ENCODE measurements around the gene TMEM45B.

- TF ChIP-seq POLR2A (IDR thresholded peaks at IDR 0.05) (no peak), POLR2AphosphoS5 (IDR thresholded peaks at IDR 0.05) (no peak), CTCF (IDR thresholded peaks at IDR 0.05) (no peak), EP300 (IDR thresholded peaks at IDR 0.05) (no peak)
Measured at GRCh38 chr11:129778877-129779276, 36.8 kb upstream of the TMEM45B start.

All from gastroesophageal sphincter (tissue), 3 donors.